Activated T-cell treated with anti-CD3 and anti-CD28 coated beads, Interleukin-2, amount 50 U/mL, for 72 hours (primary cell): ENCODE data around the gene RASIP1. TPM values are rescaled to one million over a fixed set of nuclear protein-coding genes. Genes with fewer than 3 reads are reported as not detected.
"Not testable (repeated sequence)": the region's sequence is repeated elsewhere in the genome, so short reads cannot be mapped to it uniquely, and the experiment has no call there.

Source experiments
- ATAC-seq, 2 donors: fragments of 150-1000 bp; cut with Tn5 transposase; replicated peaks in 1 of 2; 2 replicates each; pipeline ENCODE4 v1.10.0; 2021; ENCODE audit warnings: moderate library complexity in 2 of 2, mild to moderate bottlenecking in 1 of 2
- DNase-seq, 2 donors: peaks; one replicate each; pipeline ENCODE4 v3.0.0; 2021 to 2022; ENCODE audit warnings: mixed read lengths in 1 of 2
- H3K27ac Mint-ChIP-seq: one replicate; pipeline ENCODE4 v1.8.0; 2022; ENCODE audit warnings: mild to moderate bottlenecking, moderate library complexity, mixed read lengths
- H3K27me3 Mint-ChIP-seq: one replicate; pipeline ENCODE4 v1.8.0; 2022; ENCODE audit warnings: low read depth, mixed read lengths
- H3K36me3 Mint-ChIP-seq, 2 donors: one replicate each; pipeline ENCODE4 v1.8.0; 2022; ENCODE audit warnings: mixed read lengths in 2 of 2, mild to moderate bottlenecking in 1 of 2; ENCODE audit not compliant: insufficient read depth in 2 of 2
- H3K4me1 Mint-ChIP-seq: one replicate; pipeline ENCODE4 v1.8.0; 2022; ENCODE audit warnings: low read depth, mixed read lengths
- H3K4me3 Mint-ChIP-seq, 2 donors: one replicate each; pipeline ENCODE4 v1.8.0; 2022; ENCODE audit warnings: mild to moderate bottlenecking in 2 of 2, mixed read lengths in 2 of 2, moderate library complexity in 2 of 2
- H3K9me3 Mint-ChIP-seq, 2 donors: one replicate each; pipeline ENCODE4 v1.8.0; 2022; ENCODE audit warnings: mixed read lengths in 2 of 2
- total RNA-seq, 2 donors: library from RNA; stranded (reverse); gene quantifications; one replicate each; pipeline ENCODE4 v1.2.3, GENCODE V29; 2022

The RASIP1 gene
- total RNA-seq, 2 donors from 2014 or later = 0.53 to 0.86 TPM

- H3K27ac Mint-ChIP-seq = no peak overlapping the region
- no peak for DNase-seq
- no peak for ATAC-seq
- no peaks in the 10 kb centered on the region for H3K36me3 Mint-ChIP-seq
- peaks cover 10% of the 10 kb centered on the region for H3K4me1 Mint-ChIP-seq
- H3K4me3 Mint-ChIP-seq = no peak overlapping the region
- H3K9me3 Mint-ChIP-seq = no peaks in the 10 kb centered on the region
- H3K27me3 Mint-ChIP-seq = peaks cover 21% of the 10 kb centered on the region
Observed at GRCh38 chr19:48698046-48698445, 42.4 kb downstream of the RASIP1 start.

- Mint-ChIP-seq H3K4me3 (peak overlapping the region; percentile 65 to 77), H3K27me3 (peaks cover 21% of the 10 kb centered on the region), H3K4me1 (peaks cover 10% of the 10 kb centered on the region), H3K27ac (no peak overlapping the region), H3K36me3 (no peaks in the 10 kb centered on the region), H3K9me3 (no peaks in the 10 kb centered on the region)
- ATAC-seq (peak in 1 of 2 donors; percentile 47), DNase-seq (no peak)
Observed at GRCh38 chr19:48696353-48697010, 43.9 kb downstream of the RASIP1 start.

GRCh38 chr19:48695743-48696352, 44.6 kb downstream of the RASIP1 start, which contains the start of gene FUT2:
Gene FUT2, plus strand, starts transcription at chr19:48695971. Its CDS starts 6,986 bp downstream, at chr19:48702957.
- DNase-seq (no peak), ATAC-seq (no peak)
- Mint-ChIP-seq H3K9me3 (no peaks in the 10 kb centered on the region), H3K27me3 (peaks cover 21% of the 10 kb centered on the region), H3K4me1 (peaks cover 10% of the 10 kb centered on the region), H3K4me3 (peak within 1 kb of the TSS; percentile 65 to 77), H3K36me3 (no peaks in the 10 kb centered on the region), H3K27ac (no peak within 1 kb of the TSS)

- H3K27ac Mint-ChIP-seq, H3K9me3 Mint-ChIP-seq, ATAC-seq, H3K4me3 Mint-ChIP-seq, DNase-seq, H3K4me1 Mint-ChIP-seq, H3K36me3 Mint-ChIP-seq: not testable (repeated sequence)
- H3K27me3 Mint-ChIP-seq = peaks cover 21% of the 10 kb centered on the region
Observed at GRCh38 chr19:48693629-48694028, 46.8 kb downstream of the RASIP1 start.

- Mint-ChIP-seq H3K36me3 (no peaks in the 10 kb centered on the region), H3K4me1 (no peaks in the 10 kb centered on the region), H3K27me3 (no peaks in the 10 kb centered on the region), H3K9me3 (no peaks in the 10 kb centered on the region), H3K27ac (no peak overlapping the region), H3K4me3 (no peak overlapping the region)
- DNase-seq = no peak
- ATAC-seq = no peak
Observed at GRCh38 chr19:48689449-48689848, 51.0 kb downstream of the RASIP1 start.

GRCh38 chr19:48687776-48688175, 52.6 kb downstream of the RASIP1 start:
- Mint-ChIP-seq H3K9me3 (no peaks in the 10 kb centered on the region), H3K4me1 (peaks cover 4% of the 10 kb centered on the region), H3K27ac (no peak overlapping the region), H3K36me3 (no peaks in the 10 kb centered on the region), H3K27me3 (no peaks in the 10 kb centered on the region), H3K4me3 (no peak overlapping the region)
- DNase-seq (no peak), ATAC-seq (no peak)

GRCh38 chr19:48686637-48687036, 53.8 kb downstream of the RASIP1 start:
- not testable (repeated sequence) for DNase-seq, H3K9me3 Mint-ChIP-seq, H3K27me3 Mint-ChIP-seq, H3K4me1 Mint-ChIP-seq, H3K27ac Mint-ChIP-seq, H3K36me3 Mint-ChIP-seq, ATAC-seq, H3K4me3 Mint-ChIP-seq

- Mint-ChIP-seq H3K9me3 (no peaks in the 10 kb centered on the region), H3K4me1 (peaks cover 4% of the 10 kb centered on the region), H3K36me3 (no peaks in the 10 kb centered on the region), H3K27me3 (no peaks in the 10 kb centered on the region), H3K4me3 (no peak overlapping the region), H3K27ac (no peak overlapping the region)
- ATAC-seq (no peak), DNase-seq (no peak)
Observed at GRCh38 chr19:48686088-48686487, 54.3 kb downstream of the RASIP1 start.

GRCh38 chr19:48685583-48685982, 54.8 kb downstream of the RASIP1 start:
- DNase-seq (no peak), ATAC-seq (no peak)
- Mint-ChIP-seq H3K27me3 (no peaks in the 10 kb centered on the region), H3K27ac (no peak overlapping the region), H3K4me3 (no peak overlapping the region), H3K36me3 (no peaks in the 10 kb centered on the region), H3K4me1 (peaks cover 4% of the 10 kb centered on the region), H3K9me3 (no peaks in the 10 kb centered on the region)

- Mint-ChIP-seq H3K27ac (no peak overlapping the region), H3K27me3 (no peaks in the 10 kb centered on the region), H3K9me3 (no peaks in the 10 kb centered on the region), H3K4me1 (peaks cover 4% of the 10 kb centered on the region), H3K4me3 (peak overlapping the region in 1 of 2 donors; percentile 24), H3K36me3 (no peaks in the 10 kb centered on the region)
- DNase-seq = peak; percentile 30 to 43
- peak in 1 of 2 donors; percentile 56 for ATAC-seq
Observed at GRCh38 chr19:48683349-48683748, 57.1 kb downstream of the RASIP1 start.

GRCh38 chr19:48681127-48681470, 59.3 kb downstream of the RASIP1 start:
- H3K27ac Mint-ChIP-seq = no peak overlapping the region
- no peak for DNase-seq
- H3K36me3 Mint-ChIP-seq = no peaks in the 10 kb centered on the region
- peaks cover 4% of the 10 kb centered on the region for H3K4me1 Mint-ChIP-seq
- no peaks in the 10 kb centered on the region for H3K9me3 Mint-ChIP-seq
- H3K27me3 Mint-ChIP-seq = no peaks in the 10 kb centered on the region
- no peak overlapping the region for H3K4me3 Mint-ChIP-seq
- ATAC-seq = peak; percentile 52 to 63

GRCh38 chr19:48680436-48681126, 59.8 kb downstream of the RASIP1 start:
- DNase-seq (no peak), ATAC-seq (no peak)
- Mint-ChIP-seq H3K4me1 (peaks cover 4% of the 10 kb centered on the region), H3K4me3 (no peak overlapping the region), H3K27me3 (no peaks in the 10 kb centered on the region), H3K27ac (no peak overlapping the region), H3K36me3 (no peaks in the 10 kb centered on the region), H3K9me3 (no peaks in the 10 kb centered on the region)

GRCh38 chr19:48680006-48680405, 60.4 kb downstream of the RASIP1 start:
- not testable (repeated sequence) for H3K9me3 Mint-ChIP-seq, H3K36me3 Mint-ChIP-seq, DNase-seq, H3K27ac Mint-ChIP-seq, ATAC-seq, H3K27me3 Mint-ChIP-seq, H3K4me3 Mint-ChIP-seq, H3K4me1 Mint-ChIP-seq
